ENCODE measurements around the gene ROBO2.

Gene ROBO2

GRCh38 chr3:77329116-77329515, 289.2 kb downstream of the ROBO2 start:
- no peaks in the 10 kb centered on the region for H3K9me3 ChIP-seq (ENCODE audit: control insufficient read depth, low read length)
- H3K4me1 ChIP-seq (ENCODE audit: control insufficient read depth, insufficient read depth, low read length, poor library complexity, severe bottlenecking), result no peaks in the 10 kb centered on the region
- H3K27ac ChIP-seq (ENCODE audit: insufficient read depth, low read length, poor library complexity, severe bottlenecking), result no peak overlapping the region
- no peak overlapping the region for H3K4me3 ChIP-seq (ENCODE audit: insufficient read depth, low read depth, low read length, poor library complexity, severe bottlenecking)
- DNase-seq, result no peak
- H3K27me3 ChIP-seq (replicated peaks; ENCODE audit: control insufficient read depth, insufficient read depth, low read length, poor library complexity, severe bottlenecking), result no peaks in the 10 kb centered on the region
- no peaks in the 10 kb centered on the region for H3K36me3 ChIP-seq (ENCODE audit: control insufficient read depth, insufficient read depth, low read length)

- Histone ChIP-seq H3K4me3 (ENCODE audit: insufficient read depth, low read depth, low read length, poor library complexity, severe bottlenecking) (no peak overlapping the region), H3K27ac (ENCODE audit: insufficient read depth, low read length, poor library complexity, severe bottlenecking) (no peak overlapping the region), H3K27me3 (replicated peaks; ENCODE audit: control insufficient read depth, insufficient read depth, low read length, poor library complexity, severe bottlenecking) (no peaks in the 10 kb centered on the region), H3K36me3 (ENCODE audit: control insufficient read depth, insufficient read depth, low read length) (no peaks in the 10 kb centered on the region), H3K4me1 (ENCODE audit: control insufficient read depth, insufficient read depth, low read length, poor library complexity, severe bottlenecking) (no peaks in the 10 kb centered on the region), H3K9me3 (ENCODE audit: control insufficient read depth, low read length) (no peaks in the 10 kb centered on the region)
- DNase-seq, result no peak
Measured at GRCh38 chr3:77338195-77338594, 298.3 kb downstream of the ROBO2 start.

- H3K36me3 ChIP-seq (ENCODE audit: control insufficient read depth, insufficient read depth, low read length), result no peaks in the 10 kb centered on the region
- no peaks in the 10 kb centered on the region for H3K4me1 ChIP-seq (ENCODE audit: control insufficient read depth, insufficient read depth, low read length, poor library complexity, severe bottlenecking)
- no peak overlapping the region for H3K27ac ChIP-seq (ENCODE audit: insufficient read depth, low read length, poor library complexity, severe bottlenecking)
- H3K27me3 ChIP-seq (replicated peaks; ENCODE audit: control insufficient read depth, insufficient read depth, low read length, poor library complexity, severe bottlenecking), result no peaks in the 10 kb centered on the region
- H3K9me3 ChIP-seq (ENCODE audit: control insufficient read depth, low read length), result no peaks in the 10 kb centered on the region
- no peak for DNase-seq
- H3K4me3 ChIP-seq (ENCODE audit: insufficient read depth, low read depth, low read length, poor library complexity, severe bottlenecking), result no peak overlapping the region
Measured at GRCh38 chr3:77342027-77342426, 302.1 kb downstream of the ROBO2 start.

GRCh38 chr3:77342688-77343087, 302.8 kb downstream of the ROBO2 start:
- H3K4me1 ChIP-seq (ENCODE audit: control insufficient read depth, insufficient read depth, low read length, poor library complexity, severe bottlenecking), result no peaks in the 10 kb centered on the region
- no peaks in the 10 kb centered on the region for H3K36me3 ChIP-seq (ENCODE audit: control insufficient read depth, insufficient read depth, low read length)
- no peak overlapping the region for H3K27ac ChIP-seq (ENCODE audit: insufficient read depth, low read length, poor library complexity, severe bottlenecking)
- no peak for DNase-seq
- no peaks in the 10 kb centered on the region for H3K9me3 ChIP-seq (ENCODE audit: control insufficient read depth, low read length)
- H3K27me3 ChIP-seq (replicated peaks; ENCODE audit: control insufficient read depth, insufficient read depth, low read length, poor library complexity, severe bottlenecking), result no peaks in the 10 kb centered on the region
- no peak overlapping the region for H3K4me3 ChIP-seq (ENCODE audit: insufficient read depth, low read depth, low read length, poor library complexity, severe bottlenecking)

GRCh38 chr3:77345009-77345408, 305.1 kb downstream of the ROBO2 start:
- no peaks in the 10 kb centered on the region for H3K27me3 ChIP-seq (replicated peaks; ENCODE audit: control insufficient read depth, insufficient read depth, low read length, poor library complexity, severe bottlenecking)
- H3K9me3 ChIP-seq (ENCODE audit: control insufficient read depth, low read length), result no peaks in the 10 kb centered on the region
- no peaks in the 10 kb centered on the region for H3K36me3 ChIP-seq (ENCODE audit: control insufficient read depth, insufficient read depth, low read length)
- no peak overlapping the region for H3K4me3 ChIP-seq (ENCODE audit: insufficient read depth, low read depth, low read length, poor library complexity, severe bottlenecking)
- no peak for DNase-seq
- no peaks in the 10 kb centered on the region for H3K4me1 ChIP-seq (ENCODE audit: control insufficient read depth, insufficient read depth, low read length, poor library complexity, severe bottlenecking)
- no peak overlapping the region for H3K27ac ChIP-seq (ENCODE audit: insufficient read depth, low read length, poor library complexity, severe bottlenecking)

- Histone ChIP-seq H3K4me3 (ENCODE audit: insufficient read depth, low read depth, low read length, poor library complexity, severe bottlenecking) (no peak overlapping the region), H3K27ac (ENCODE audit: insufficient read depth, low read length, poor library complexity, severe bottlenecking) (no peak overlapping the region), H3K36me3 (ENCODE audit: control insufficient read depth, insufficient read depth, low read length) (no peaks in the 10 kb centered on the region), H3K27me3 (replicated peaks; ENCODE audit: control insufficient read depth, insufficient read depth, low read length, poor library complexity, severe bottlenecking) (no peaks in the 10 kb centered on the region), H3K9me3 (ENCODE audit: control insufficient read depth, low read length) (no peaks in the 10 kb centered on the region), H3K4me1 (ENCODE audit: control insufficient read depth, insufficient read depth, low read length, poor library complexity, severe bottlenecking) (no peaks in the 10 kb centered on the region)
- DNase-seq, result no peak
Measured at GRCh38 chr3:77348244-77348855, 308.5 kb downstream of the ROBO2 start.

- H3K27ac ChIP-seq (ENCODE audit: insufficient read depth, low read length, poor library complexity, severe bottlenecking), result no peak overlapping the region
- DNase-seq, result no peak
- H3K4me1 ChIP-seq (ENCODE audit: control insufficient read depth, insufficient read depth, low read length, poor library complexity, severe bottlenecking), result no peaks in the 10 kb centered on the region
- H3K36me3 ChIP-seq (ENCODE audit: control insufficient read depth, insufficient read depth, low read length), result no peaks in the 10 kb centered on the region
- H3K27me3 ChIP-seq (replicated peaks; ENCODE audit: control insufficient read depth, insufficient read depth, low read length, poor library complexity, severe bottlenecking), result no peaks in the 10 kb centered on the region
- no peak overlapping the region for H3K4me3 ChIP-seq (ENCODE audit: insufficient read depth, low read depth, low read length, poor library complexity, severe bottlenecking)
- H3K9me3 ChIP-seq (ENCODE audit: control insufficient read depth, low read length), result no peaks in the 10 kb centered on the region
Measured at GRCh38 chr3:77354958-77355357, 315.1 kb downstream of the ROBO2 start.

GRCh38 chr3:77362936-77363335, 323.0 kb downstream of the ROBO2 start:
- Histone ChIP-seq H3K4me3 (ENCODE audit: insufficient read depth, low read depth, low read length, poor library complexity, severe bottlenecking) (no peak overlapping the region), H3K4me1 (ENCODE audit: control insufficient read depth, insufficient read depth, low read length, poor library complexity, severe bottlenecking) (no peaks in the 10 kb centered on the region), H3K27me3 (replicated peaks; ENCODE audit: control insufficient read depth, insufficient read depth, low read length, poor library complexity, severe bottlenecking) (no peaks in the 10 kb centered on the region), H3K27ac (ENCODE audit: insufficient read depth, low read length, poor library complexity, severe bottlenecking) (no peak overlapping the region), H3K36me3 (ENCODE audit: control insufficient read depth, insufficient read depth, low read length) (no peaks in the 10 kb centered on the region), H3K9me3 (ENCODE audit: control insufficient read depth, low read length) (no peaks in the 10 kb centered on the region)
- DNase-seq, result no peak

GRCh38 chr3:77365152-77365551, 325.3 kb downstream of the ROBO2 start:
- Histone ChIP-seq H3K9me3 (ENCODE audit: control insufficient read depth, low read length) (no peaks in the 10 kb centered on the region), H3K27me3 (replicated peaks; ENCODE audit: control insufficient read depth, insufficient read depth, low read length, poor library complexity, severe bottlenecking) (no peaks in the 10 kb centered on the region), H3K4me1 (ENCODE audit: control insufficient read depth, insufficient read depth, low read length, poor library complexity, severe bottlenecking) (no peaks in the 10 kb centered on the region), H3K4me3 (ENCODE audit: insufficient read depth, low read depth, low read length, poor library complexity, severe bottlenecking) (no peak overlapping the region), H3K27ac (ENCODE audit: insufficient read depth, low read length, poor library complexity, severe bottlenecking) (no peak overlapping the region), H3K36me3 (ENCODE audit: control insufficient read depth, insufficient read depth, low read length) (no peaks in the 10 kb centered on the region)
- DNase-seq, result no peak

GRCh38 chr3:77370413-77370812, 330.5 kb downstream of the ROBO2 start:
- H3K4me3 ChIP-seq (ENCODE audit: insufficient read depth, low read depth, low read length, poor library complexity, severe bottlenecking), result no peak overlapping the region
- no peaks in the 10 kb centered on the region for H3K27me3 ChIP-seq (replicated peaks; ENCODE audit: control insufficient read depth, insufficient read depth, low read length, poor library complexity, severe bottlenecking)
- no peaks in the 10 kb centered on the region for H3K36me3 ChIP-seq (ENCODE audit: control insufficient read depth, insufficient read depth, low read length)
- no peak for DNase-seq
- H3K9me3 ChIP-seq (ENCODE audit: control insufficient read depth, low read length), result no peaks in the 10 kb centered on the region
- no peak overlapping the region for H3K27ac ChIP-seq (ENCODE audit: insufficient read depth, low read length, poor library complexity, severe bottlenecking)
- no peaks in the 10 kb centered on the region for H3K4me1 ChIP-seq (ENCODE audit: control insufficient read depth, insufficient read depth, low read length, poor library complexity, severe bottlenecking)
